SK-N-SH (cell line): ENCODE results near the gene SNCG.

Experiments used
- CTCF ChIP-seq: fragments of 200-600 bp; sonication (generic); IDR thresholded peaks from 2 replicates; pipeline ENCODE4 v1.6.1; 2017; ENCODE audit warnings: antibody characterized with exemption, mild to moderate bottlenecking, moderate library complexity
- PBX3 ChIP-seq: IDR thresholded peaks from 2 replicates; pipeline ENCODE4; 2012

- no peak for TF ChIP-seq CTCF
- no peak for TF ChIP-seq PBX3
Measured at GRCh38 chr10:86941991-86942421, 16.4 kb upstream of the SNCG start.
